GM18507 (cell line): ENCODE results near the gene PTPN7.

Experiments used
- DNase-seq: peaks from one replicate; pipeline ENCODE4 v3.0.0; 2011; ENCODE audit warnings: low read depth; ENCODE audit not compliant: insufficient read length; ENCODE audit errors: extremely low spot score
- FAIRE-seq: peaks from 2 replicates; lab custom pipeline; 2011; peaks lifted over from hg19 to GRCh38; lab: Jason Lieb, UNC

PTPN7 gene

DNA sequence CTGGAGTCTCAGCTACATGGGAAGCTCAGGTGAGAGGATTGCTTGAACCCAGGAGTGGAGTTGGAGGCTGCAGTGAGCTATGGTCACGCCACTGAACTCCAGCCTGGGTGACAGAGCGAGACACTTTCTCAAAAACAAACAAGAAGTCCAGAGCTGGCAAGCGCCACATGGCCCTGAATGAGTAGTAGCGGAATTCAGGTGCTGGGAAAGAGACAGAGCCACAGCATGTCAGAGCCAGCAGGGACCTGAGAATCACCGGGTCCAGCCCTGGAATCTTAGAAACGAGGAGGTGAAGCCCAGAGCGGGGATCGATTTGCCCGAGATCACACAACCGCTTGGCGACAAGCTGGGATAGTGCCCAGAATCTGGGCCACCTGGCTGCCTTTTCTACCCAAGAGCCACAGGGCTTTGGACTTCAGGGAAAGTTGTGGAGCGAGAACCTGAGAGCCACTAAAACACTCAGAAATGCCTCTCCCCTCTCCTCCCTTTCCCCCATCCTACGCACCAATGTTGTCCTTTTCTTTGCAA, 25.7 kb downstream of the PTPN7 start:
- FAIRE-seq (no peak), DNase-seq (no peak)

- no peak for DNase-seq
- FAIRE-seq, result no peak
Measured at GRCh38 chr1:202133989-202134388, 26.4 kb downstream of the PTPN7 start.

- FAIRE-seq (no peak), DNase-seq (no peak)
Measured at GRCh38 chr1:202133496-202133895, 26.9 kb downstream of the PTPN7 start.

DNA sequence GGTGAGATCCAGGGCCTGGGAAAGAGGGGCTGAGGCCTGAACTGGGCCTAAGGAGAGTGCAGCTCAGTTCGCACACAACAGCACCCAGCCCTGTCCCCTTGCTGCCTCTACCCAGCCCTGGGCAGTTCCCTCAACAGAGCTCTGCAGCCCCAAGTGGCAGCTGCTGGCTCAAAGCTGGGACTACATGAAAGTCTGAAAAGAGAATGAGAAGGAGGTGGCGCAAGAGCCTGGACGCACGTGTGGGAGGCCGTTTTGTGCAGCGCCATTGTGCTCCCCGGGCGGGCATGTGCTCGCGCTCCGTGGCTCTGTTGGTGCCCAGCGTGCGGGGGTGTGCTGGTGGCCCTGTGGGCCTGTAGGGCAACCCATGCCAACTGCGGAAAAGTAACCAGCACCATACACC, 27.4 kb downstream of the PTPN7 start:
- no peak for FAIRE-seq
- DNase-seq, result no peak

DNA sequence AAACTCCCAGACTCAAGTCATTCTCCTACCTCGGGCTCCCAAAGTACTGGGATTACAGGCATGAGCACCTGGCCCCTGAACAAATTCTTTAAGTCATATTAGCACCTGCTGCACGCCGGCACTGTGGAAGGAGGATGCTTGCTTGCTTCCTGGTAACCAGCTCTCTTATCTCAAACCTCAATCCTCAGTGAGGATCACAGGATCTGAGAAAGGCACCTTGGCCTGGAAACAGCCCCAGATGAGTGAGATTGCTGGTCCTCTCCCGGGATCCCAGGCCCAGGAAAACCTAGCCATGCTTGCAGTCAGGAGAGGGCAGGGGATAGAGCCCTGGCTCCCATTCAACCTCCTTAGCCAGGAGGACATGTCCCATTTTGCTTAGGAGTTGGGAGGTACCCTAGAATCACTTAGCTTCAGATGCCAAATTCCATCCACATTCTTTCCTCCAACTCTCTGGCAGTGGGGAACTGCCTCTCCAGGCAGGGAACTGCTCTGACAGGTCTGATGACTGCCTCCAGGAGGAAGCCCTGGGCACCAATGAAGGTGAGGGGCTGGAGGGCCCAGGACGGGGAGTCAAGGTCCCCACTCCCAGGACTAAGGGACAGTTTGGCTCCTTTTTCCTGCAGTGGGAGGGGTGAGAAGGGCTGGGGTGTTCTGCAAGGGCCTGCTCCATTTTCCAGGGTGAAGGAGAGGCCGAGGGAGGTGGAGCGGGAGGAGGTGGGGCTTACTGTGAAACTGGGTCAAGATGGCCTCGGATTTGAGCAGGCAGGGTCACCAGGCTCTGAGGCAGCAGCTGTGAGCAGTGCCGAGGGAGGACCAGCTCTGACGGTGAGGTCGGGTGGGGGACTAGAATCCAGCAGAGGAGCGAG, 28.2 kb downstream of the PTPN7 start:
- DNase-seq, result no peak
- no peak for FAIRE-seq

DNA sequence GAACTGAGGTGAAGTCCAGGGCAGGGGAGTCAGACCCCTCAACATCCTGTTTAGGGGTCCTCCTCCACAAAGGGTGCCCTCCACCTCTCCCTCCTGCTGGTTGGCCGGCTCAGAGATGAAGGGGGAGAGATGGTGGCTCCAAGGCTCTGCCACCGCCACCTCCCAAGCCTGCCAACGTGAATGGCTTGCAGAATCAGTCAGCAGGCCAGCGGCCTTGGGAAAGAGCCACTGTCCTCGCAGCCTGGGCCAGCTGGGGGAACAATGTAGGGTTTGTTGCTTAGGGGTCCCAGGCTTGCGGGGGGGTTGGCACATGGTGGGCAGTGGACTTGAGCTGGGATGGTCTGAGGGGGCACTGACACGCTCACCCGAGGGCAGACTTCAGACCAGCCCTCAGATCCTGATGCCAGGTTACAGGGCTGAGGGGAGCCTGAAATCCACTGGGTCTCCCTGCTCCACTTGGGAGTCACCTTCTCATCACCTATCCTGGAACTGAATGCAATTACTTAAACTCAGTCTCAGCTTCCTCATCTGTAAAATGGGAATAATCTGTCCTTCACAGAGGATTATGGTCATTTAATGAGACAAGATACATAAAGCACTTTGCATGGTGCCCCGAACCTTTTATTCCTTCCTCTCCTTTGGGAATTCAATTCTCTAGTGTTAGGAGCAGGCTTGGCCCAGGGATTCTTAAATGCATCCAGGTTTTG, 29.4 kb downstream of the PTPN7 start:
- FAIRE-seq (no peak), DNase-seq (no peak)

GRCh38 chr1:202130297-202130721, 30.1 kb downstream of the PTPN7 start:
- no peak for FAIRE-seq
- no peak for DNase-seq

DNA sequence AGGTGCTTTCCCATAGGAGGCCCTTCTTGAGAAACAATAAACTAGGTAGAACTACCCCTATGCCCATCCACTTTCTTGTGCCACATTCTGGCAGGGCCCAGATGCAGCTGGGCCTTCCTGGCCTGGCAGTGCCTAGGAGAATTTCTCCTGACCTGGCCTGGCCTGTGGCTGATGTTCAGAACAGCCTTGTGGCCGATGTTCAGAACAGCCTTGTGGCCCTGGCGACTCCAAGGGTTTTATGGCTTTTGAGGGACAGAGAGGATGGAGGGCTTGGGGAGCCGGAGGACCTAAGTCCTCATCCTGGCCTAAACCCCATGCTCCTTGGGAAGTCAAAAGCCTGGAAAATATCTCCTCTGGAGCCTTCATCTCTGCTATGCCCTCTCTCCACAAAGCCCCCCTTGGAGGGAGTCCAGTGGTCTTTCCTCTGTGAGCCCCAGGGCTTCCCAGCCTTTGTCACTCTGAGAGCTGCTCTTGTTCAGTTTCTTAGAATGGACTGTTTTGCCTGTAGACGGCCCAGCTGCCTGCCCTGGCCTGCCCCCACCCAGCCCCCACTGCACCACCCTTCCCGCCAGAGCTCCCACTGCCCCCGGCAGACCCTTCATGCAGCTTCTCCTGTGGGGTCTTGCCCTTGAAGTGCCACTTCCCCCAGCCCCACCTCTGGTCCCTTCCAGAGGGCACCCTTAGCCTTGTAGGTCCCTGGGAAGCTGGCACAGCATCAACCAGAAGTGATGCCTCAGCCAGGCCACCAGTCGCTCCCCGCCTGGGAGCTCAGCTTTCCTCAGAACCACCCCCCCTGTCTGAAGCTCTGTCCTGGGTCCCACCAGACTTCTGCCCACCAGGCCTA, 30.7 kb downstream of the PTPN7 start:
- DNase-seq, result no peak

DNA sequence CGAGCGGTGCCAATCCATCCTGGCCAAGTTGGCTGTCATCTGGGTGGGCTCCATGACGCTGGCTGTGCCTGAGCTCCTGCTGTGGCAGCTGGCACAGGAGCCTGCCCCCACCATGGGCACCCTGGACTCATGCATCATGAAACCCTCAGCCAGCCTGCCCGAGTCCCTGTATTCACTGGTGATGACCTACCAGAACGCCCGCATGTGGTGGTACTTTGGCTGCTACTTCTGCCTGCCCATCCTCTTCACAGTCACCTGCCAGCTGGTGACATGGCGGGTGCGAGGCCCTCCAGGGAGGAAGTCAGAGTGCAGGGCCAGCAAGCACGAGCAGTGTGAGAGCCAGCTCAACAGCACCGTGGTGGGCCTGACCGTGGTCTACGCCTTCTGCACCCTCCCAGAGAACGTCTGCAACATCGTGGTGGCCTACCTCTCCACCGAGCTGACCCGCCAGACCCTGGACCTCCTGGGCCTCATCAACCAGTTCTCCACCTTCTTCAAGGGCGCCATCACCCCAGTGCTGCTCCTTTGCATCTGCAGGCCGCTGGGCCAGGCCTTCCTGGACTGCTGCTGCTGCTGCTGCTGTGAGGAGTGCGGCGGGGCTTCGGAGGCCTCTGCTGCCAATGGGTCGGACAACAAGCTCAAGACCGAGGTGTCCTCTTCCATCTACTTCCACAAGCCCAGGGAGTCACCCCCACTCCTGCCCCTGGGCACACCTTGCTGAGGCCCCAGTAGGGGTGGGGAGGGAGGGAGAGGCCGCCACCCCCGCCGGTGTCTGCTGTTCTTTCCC, 32.4 kb downstream of the PTPN7 start:
- no peak for DNase-seq
- FAIRE-seq, result no peak

More for the DNA sequence above, 30.7 kb downstream of the PTPN7 start:
- FAIRE-seq, result no peak

GRCh38 chr1:202127061-202127460, 33.3 kb downstream of the PTPN7 start:
- DNase-seq, result no peak
- no peak for FAIRE-seq

GRCh38 chr1:202126426-202126825, 34.0 kb downstream of the PTPN7 start:
- DNase-seq (no peak), FAIRE-seq (no peak)

DNA sequence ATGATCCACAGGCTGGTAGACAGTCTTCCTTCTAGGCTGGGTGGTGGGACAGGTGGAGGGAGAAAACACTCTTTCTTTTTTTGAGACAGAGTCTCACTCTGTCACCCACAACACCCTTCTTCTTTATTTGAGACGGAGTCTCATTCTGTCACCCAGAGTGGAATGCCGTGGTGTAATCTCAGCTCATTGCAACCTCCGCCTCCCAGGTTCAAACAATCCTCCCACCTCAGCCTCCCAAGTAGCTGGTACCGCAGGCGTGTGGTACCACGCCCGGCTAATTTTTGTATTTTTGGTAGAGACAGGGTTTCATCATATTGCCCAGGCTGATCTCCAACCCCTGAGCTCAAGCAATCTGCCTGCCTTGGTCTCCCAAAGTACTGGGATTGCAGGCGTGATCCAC, 34.8 kb downstream of the PTPN7 start:
- FAIRE-seq (no peak), DNase-seq (no peak)

- FAIRE-seq, result no peak
- DNase-seq, result no peak
Measured at GRCh38 chr1:202124142-202124541, 36.3 kb downstream of the PTPN7 start.

DNA sequence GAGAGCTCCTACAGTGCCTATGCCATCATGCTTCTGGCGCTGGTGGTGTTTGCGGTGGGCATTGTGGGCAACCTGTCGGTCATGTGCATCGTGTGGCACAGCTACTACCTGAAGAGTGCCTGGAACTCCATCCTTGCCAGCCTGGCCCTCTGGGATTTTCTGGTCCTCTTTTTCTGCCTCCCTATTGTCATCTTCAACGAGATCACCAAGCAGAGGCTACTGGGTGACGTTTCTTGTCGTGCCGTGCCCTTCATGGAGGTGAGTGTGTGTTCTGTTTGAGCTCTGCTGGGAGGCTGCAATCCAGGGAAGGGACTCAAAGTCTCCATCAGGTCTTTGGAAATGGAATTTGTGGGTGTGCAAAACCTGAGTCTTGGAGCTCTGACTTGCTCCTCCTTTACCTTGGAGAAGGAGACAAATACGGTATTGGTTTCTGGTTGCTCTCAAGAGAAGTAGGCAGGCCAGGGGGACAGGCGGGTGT, 37.0 kb downstream of the PTPN7 start:
- FAIRE-seq, result no peak
- no peak for DNase-seq

DNA sequence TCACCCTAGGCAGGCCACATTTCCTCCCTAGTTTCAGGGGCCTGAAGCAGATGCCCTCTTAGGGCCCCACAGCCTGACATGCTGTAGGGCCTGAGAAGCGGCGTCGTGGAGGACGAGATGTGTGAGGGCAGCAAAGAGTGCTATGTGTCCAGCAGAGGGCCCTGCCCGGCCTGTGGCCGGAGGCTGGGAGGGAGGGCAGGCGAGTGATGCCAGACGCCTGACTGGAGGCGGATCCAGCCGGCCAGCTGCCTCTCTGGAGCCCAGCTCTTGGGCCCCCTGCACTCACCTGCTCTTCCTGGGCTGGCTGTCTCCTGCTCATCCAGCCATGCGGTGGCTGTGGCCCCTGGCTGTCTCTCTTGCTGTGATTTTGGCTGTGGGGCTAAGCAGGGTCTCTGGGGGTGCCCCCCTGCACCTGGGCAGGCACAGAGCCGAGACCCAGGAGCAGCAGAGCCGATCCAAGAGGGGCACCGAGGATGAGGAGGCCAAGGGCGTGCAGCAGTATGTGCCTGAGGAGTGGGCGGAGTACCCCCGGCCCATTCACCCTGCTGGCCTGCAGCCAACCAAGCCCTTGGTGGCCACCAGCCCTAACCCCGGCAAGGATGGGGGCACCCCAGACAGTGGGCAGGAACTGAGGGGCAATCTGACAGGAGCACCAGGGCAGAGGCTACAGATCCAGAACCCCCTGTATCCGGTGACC, 37.6 kb downstream of the PTPN7 start, which contains the start of gene GPR37L1:
Gene GPR37L1 (plus strand): TSS at position 279 of the 697 bp plus-strand sequence. CDS start 47 bp downstream, at position 326.
- FAIRE-seq (no peak), DNase-seq (no peak)

- no peak for DNase-seq
- FAIRE-seq, result no peak
Measured at GRCh38 chr1:202121006-202121405, 39.4 kb downstream of the PTPN7 start.

DNA sequence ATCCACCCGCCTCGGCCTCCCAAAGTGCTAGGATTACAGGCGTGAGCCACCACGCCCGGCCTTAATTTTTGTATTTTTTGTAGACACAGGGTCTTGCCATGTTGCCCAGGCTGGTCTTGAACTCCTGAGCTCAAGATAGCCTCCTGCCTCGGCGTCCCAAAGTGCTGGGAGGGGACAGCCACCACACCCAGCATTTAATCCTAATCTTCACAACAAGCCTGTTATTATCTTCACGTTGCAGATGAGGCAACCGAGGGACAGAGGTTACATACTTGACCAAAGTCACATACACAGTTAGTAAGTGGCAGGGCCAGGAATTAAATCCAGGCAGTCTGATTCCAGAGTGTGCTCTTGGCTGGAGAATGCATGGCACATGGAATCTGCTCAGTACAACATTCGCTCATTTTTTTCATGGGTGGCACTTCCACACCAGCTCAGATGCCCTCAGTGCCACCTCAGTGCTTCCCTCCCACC, 42.5 kb downstream of the PTPN7 start:
- no peak for FAIRE-seq
- no peak for DNase-seq

DNA sequence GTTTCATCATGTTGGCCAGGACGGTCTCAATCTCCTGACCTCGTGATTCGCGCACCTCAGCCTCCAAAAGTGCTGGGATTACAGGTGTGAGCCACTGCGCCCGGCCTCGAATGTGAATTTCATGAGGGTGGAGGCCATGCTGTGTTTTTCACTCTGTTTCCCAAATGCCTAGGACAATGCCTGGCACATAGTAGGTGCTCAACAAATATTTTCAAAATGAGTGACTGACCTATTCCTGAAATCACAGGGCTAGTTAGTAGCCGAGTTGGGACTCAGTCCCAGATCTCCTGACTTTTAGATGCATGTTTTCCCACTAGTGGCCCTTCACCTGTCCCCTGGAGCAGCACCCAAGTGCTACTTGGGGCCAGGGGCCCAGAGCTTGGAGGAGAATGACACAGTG, 44.1 kb downstream of the PTPN7 start:
- FAIRE-seq, result no peak

More for the DNA sequence above, 44.1 kb downstream of the PTPN7 start:
- DNase-seq, result no peak
